Measurements from ENCODE around the gene AKAP6.

AKAP6 gene

GRCh38 chr14:32304296-32304695 is 24.8 kb upstream of the AKAP6 start:
- Mint-ChIP-seq H3K4me3 (no peak overlapping the region), H3K27ac (no peak overlapping the region), H3K36me3 (ENCODE audit: low read depth) (no peaks in the 10 kb centered on the region), H3K9me3 (no peaks in the 10 kb centered on the region), H3K4me1 (peaks cover 8% of the 10 kb centered on the region), H3K27me3 (ENCODE audit: low read depth) (no peaks in the 10 kb centered on the region)
- no peak for TF ChIP-seq CTCF (IDR thresholded peaks at IDR 0.05; ENCODE audit: unreplicated experiment in 3 of 3)

GRCh38 chr14:32306549-32306948 is 22.5 kb upstream of the AKAP6 start:
- Mint-ChIP-seq H3K4me3 (no peak overlapping the region), H3K4me1 (peaks cover 5% of the 10 kb centered on the region), H3K27me3 (ENCODE audit: low read depth) (no peaks in the 10 kb centered on the region), H3K27ac (no peak overlapping the region), H3K9me3 (no peaks in the 10 kb centered on the region), H3K36me3 (ENCODE audit: low read depth) (no peaks in the 10 kb centered on the region)
- no peak for TF ChIP-seq CTCF (IDR thresholded peaks at IDR 0.05; ENCODE audit: unreplicated experiment in 3 of 3)

GRCh38 chr14:32307881-32308582 is 21.1 kb upstream of the AKAP6 start:
- H3K4me1 Mint-ChIP-seq, result peaks cover 7% of the 10 kb centered on the region
- H3K27ac Mint-ChIP-seq, result peak overlapping the region in 2 of 3 experiments; percentile 13 to 33
- no peak overlapping the region for H3K4me3 Mint-ChIP-seq
- H3K36me3 Mint-ChIP-seq (ENCODE audit: low read depth), result no peaks in the 10 kb centered on the region
- H3K9me3 Mint-ChIP-seq, result no peaks in the 10 kb centered on the region
- no peaks in the 10 kb centered on the region for H3K27me3 Mint-ChIP-seq (ENCODE audit: low read depth)
- TF ChIP-seq CTCF (IDR thresholded peaks at IDR 0.05; ENCODE audit: unreplicated experiment in 3 of 3), result no peak

- Mint-ChIP-seq H3K4me1 (peaks cover 7% of the 10 kb centered on the region), H3K27ac (no peak overlapping the region), H3K4me3 (no peak overlapping the region), H3K36me3 (ENCODE audit: low read depth) (no peaks in the 10 kb centered on the region), H3K27me3 (ENCODE audit: low read depth) (no peaks in the 10 kb centered on the region), H3K9me3 (no peaks in the 10 kb centered on the region)
- no peak for TF ChIP-seq CTCF (IDR thresholded peaks at IDR 0.05; ENCODE audit: unreplicated experiment in 3 of 3)
Observed at GRCh38 chr14:32310876-32311275, 18.2 kb upstream of the AKAP6 start.

- Mint-ChIP-seq H3K27me3 (ENCODE audit: low read depth) (no peaks in the 10 kb centered on the region), H3K27ac (no peak overlapping the region), H3K4me3 (no peak overlapping the region), H3K4me1 (peaks cover 7% of the 10 kb centered on the region), H3K36me3 (ENCODE audit: low read depth) (no peaks in the 10 kb centered on the region), H3K9me3 (no peaks in the 10 kb centered on the region)
- TF ChIP-seq CTCF (IDR thresholded peaks at IDR 0.05; ENCODE audit: unreplicated experiment in 3 of 3), result no peak
Observed at GRCh38 chr14:32311294-32312009, 17.6 kb upstream of the AKAP6 start.

GRCh38 chr14:32312010-32312331 is 17.1 kb upstream of the AKAP6 start:
- Mint-ChIP-seq H3K27me3 (ENCODE audit: low read depth) (no peaks in the 10 kb centered on the region), H3K9me3 (no peaks in the 10 kb centered on the region), H3K4me3 (no peak overlapping the region), H3K27ac (no peak overlapping the region), H3K4me1 (peaks cover 7% of the 10 kb centered on the region), H3K36me3 (ENCODE audit: low read depth) (no peaks in the 10 kb centered on the region)
- TF ChIP-seq CTCF (IDR thresholded peaks at IDR 0.05; ENCODE audit: unreplicated experiment in 3 of 3), result no peak
